ENCODE data around the gene PDPK1. TPM values are rescaled to one million over a fixed set of nuclear protein-coding genes. Genes with fewer than 3 reads are reported as not detected.

PDPK1 gene
- total and polyA plus RNA-seq, 4 donors: 12.1 to 28.1 (median 18.2) TPM

DNA sequence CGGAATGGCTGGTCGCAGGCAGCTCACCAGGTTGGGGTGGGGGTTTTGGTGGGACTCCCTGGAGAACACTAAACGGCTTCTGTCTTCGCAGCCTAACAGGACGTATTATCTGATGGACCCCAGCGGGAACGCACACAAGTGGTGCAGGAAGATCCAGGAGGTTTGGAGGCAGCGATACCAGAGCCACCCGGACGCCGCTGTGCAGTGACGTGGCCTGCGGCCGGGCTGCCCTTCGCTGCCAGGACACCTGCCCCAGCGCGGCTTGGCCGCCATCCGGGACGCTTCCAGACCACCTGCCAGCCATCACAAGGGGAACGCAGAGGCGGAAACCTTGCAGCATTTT lies 59.7 kb downstream of the PDPK1 start:
- 98% methylated on average over 22 of the region's 22 CpGs for WGBS
- Histone ChIP-seq H3K4me1 (ENCODE audit: control insufficient read depth in 4 of 4, insufficient read depth in 4 of 4, low read length in 3 of 4) (no peaks in the 10 kb centered on the region), H3K27ac (ENCODE audit: low read depth in 1 of 2, low read length in 2 of 2) (no peak overlapping the region), H3K27me3 (ENCODE audit: control insufficient read depth in 4 of 4, insufficient read depth in 4 of 4, low read length in 3 of 4) (no peaks in the 10 kb centered on the region), H3K9ac (ENCODE audit: low read depth in 1 of 2, low read length in 2 of 2) (no peak overlapping the region), H3K36me3 (ENCODE audit: control insufficient read depth in 4 of 4, insufficient read depth in 3 of 4, low read depth in 1 of 4, low read length in 3 of 4) (peaks cover 20 to 42% (median 30%) of the 10 kb centered on the region in 4 donors), H3K4me3 (ENCODE audit: low read depth in 1 of 3, low read length in 3 of 3) (no peak overlapping the region), H3K9me3 (ENCODE audit: control insufficient read depth in 4 of 4, low read length in 3 of 4) (no peaks in the 10 kb centered on the region)
- TF ChIP-seq GABPA (IDR thresholded peaks at IDR 0.05 in 1 of 2, conservative IDR thresholded peaks at IDR 0.05 in 1 of 2): no peak
- TF ChIP-seq, protein P1, sequence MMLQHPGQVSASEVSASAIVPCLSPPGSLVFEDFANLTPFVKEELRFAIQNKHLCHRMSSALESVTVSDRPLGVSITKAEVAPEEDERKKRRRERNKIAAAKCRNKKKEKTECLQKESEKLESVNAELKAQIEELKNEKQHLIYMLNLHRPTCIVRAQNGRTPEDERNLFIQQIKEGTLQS (IDR thresholded peaks at IDR 0.05): no peak
- no peak for TF ChIP-seq HNF4G (IDR thresholded peaks at IDR 0.05)
- TF ChIP-seq RAD21 (IDR thresholded peaks at IDR 0.05): no peak
- TF ChIP-seq JUND (IDR thresholded peaks at IDR 0.05): no peak
- no peak for DNase-seq (ENCODE audit: low spot score)

DNA sequence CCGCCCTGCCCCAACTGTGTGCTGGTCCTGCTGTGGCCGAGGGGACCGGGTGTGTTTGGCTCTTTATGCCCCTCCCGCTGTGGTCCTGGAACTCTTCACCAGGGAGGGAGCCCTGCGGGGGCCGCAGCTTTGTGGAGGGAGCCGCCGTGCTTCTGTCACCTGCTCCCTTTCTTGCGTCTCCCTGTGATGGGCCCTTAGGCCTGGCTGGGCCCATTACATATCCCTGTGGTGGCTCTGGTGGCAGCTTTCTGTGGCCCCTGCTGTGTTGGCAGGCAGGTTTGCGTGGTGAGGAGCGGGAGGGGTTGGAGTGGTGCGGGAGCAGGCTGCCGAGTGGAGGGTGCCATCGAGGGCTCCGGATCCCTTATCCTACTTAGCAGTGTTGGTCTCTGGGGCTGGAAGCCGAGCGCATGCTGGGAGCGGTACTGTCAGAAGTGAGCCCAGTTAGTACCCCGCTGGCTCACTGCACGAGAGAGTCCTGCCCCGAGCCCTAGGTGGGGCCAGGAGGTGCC lies 60.4 kb downstream of the PDPK1 start:
- no peak for DNase-seq (ENCODE audit: low spot score)
- no peak overlapping the region for H3K9ac ChIP-seq (ENCODE audit: low read depth in 1 of 2, low read length in 2 of 2)
- TF ChIP-seq GABPA (IDR thresholded peaks at IDR 0.05 in 1 of 2, conservative IDR thresholded peaks at IDR 0.05 in 1 of 2) (no peak), CTCF (IDR thresholded peaks at IDR 0.05; ENCODE audit: low read depth, low read length, missing input control) (no peak), MAX (IDR thresholded peaks at IDR 0.05) (no peak), RAD21 (IDR thresholded peaks at IDR 0.05) (no peak), SP1 (IDR thresholded peaks at IDR 0.05) (no peak), FOXA1 (IDR thresholded peaks at IDR 0.05) (no peak), NR2F2 (IDR thresholded peaks at IDR 0.05) (no peak), RXRA (IDR thresholded peaks at IDR 0.05) (no peak), EGR1 (IDR thresholded peaks at IDR 0.05; ENCODE audit: low read depth in 2 of 2) (no peak), TAF1 (conservative IDR thresholded peaks at IDR 0.05) (no peak), JUND (IDR thresholded peaks at IDR 0.05) (no peak), YY1 (IDR thresholded peaks at IDR 0.05) (no peak), FOXA2 (IDR thresholded peaks at IDR 0.05) (no peak), ZBTB33 (IDR thresholded peaks at IDR 0.05) (no peak), HNF4G (IDR thresholded peaks at IDR 0.05) (no peak), HNF4A (conservative IDR thresholded peaks at IDR 0.05) (no peak)
- TF ChIP-seq, protein P1 (IDR thresholded peaks at IDR 0.05): no peak
- TF ChIP-seq, protein P2, sequence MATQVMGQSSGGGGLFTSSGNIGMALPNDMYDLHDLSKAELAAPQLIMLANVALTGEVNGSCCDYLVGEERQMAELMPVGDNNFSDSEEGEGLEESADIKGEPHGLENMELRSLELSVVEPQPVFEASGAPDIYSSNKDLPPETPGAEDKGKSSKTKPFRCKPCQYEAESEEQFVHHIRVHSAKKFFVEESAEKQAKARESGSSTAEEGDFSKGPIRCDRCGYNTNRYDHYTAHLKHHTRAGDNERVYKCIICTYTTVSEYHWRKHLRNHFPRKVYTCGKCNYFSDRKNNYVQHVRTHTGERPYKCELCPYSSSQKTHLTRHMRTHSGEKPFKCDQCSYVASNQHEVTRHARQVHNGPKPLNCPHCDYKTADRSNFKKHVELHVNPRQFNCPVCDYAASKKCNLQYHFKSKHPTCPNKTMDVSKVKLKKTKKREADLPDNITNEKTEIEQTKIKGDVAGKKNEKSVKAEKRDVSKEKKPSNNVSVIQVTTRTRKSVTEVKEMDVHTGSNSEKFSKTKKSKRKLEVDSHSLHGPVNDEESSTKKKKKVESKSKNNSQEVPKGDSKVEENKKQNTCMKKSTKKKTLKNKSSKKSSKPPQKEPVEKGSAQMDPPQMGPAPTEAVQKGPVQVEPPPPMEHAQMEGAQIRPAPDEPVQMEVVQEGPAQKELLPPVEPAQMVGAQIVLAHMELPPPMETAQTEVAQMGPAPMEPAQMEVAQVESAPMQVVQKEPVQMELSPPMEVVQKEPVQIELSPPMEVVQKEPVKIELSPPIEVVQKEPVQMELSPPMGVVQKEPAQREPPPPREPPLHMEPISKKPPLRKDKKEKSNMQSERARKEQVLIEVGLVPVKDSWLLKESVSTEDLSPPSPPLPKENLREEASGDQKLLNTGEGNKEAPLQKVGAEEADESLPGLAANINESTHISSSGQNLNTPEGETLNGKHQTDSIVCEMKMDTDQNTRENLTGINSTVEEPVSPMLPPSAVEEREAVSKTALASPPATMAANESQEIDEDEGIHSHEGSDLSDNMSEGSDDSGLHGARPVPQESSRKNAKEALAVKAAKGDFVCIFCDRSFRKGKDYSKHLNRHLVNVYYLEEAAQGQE (IDR thresholded peaks at IDR 0.05): no peak
- H3K9me3 ChIP-seq (ENCODE audit: control insufficient read depth in 4 of 4, low read length in 3 of 4): no peaks in the 10 kb centered on the region
- peaks cover 20 to 40% (median 30%) of the 10 kb centered on the region in 4 donors for H3K36me3 ChIP-seq (ENCODE audit: control insufficient read depth in 4 of 4, insufficient read depth in 3 of 4, low read depth in 1 of 4, low read length in 3 of 4)
- H3K27me3 ChIP-seq (ENCODE audit: control insufficient read depth in 4 of 4, insufficient read depth in 4 of 4, low read length in 3 of 4): no peaks in the 10 kb centered on the region
- no peak overlapping the region for H3K4me3 ChIP-seq (ENCODE audit: low read depth in 1 of 3, low read length in 3 of 3)
- peaks cover 0 to 4% (median 1%) of the 10 kb centered on the region in 4 donors for H3K4me1 ChIP-seq (ENCODE audit: control insufficient read depth in 4 of 4, insufficient read depth in 4 of 4, low read length in 3 of 4)
- no peak overlapping the region for H3K27ac ChIP-seq (ENCODE audit: low read depth in 1 of 2, low read length in 2 of 2)
- WGBS: 96% methylated on average over 21 of the region's 21 CpGs
